Small intestine (tissue), 16 donors: ENCODE measurements around the gene ATG16L1. TPM values are rescaled to one million over a fixed set of nuclear protein-coding genes. Genes with fewer than 3 reads are reported as not detected.

ENCODE experiments used
- DNase-seq, 2 donors: peaks; one replicate each; pipeline versions ENCODE4 v3.0.0 to v3.0.0-alpha.2; 2013
- FAIRE-seq: peaks from 2 replicates; lab custom pipeline; 2012; peaks lifted over from hg19 to GRCh38; lab: Jason Lieb, UNC
- H3K27ac ChIP-seq, 3 donors: one replicate each; pipeline ENCODE4 v1.5.1; 2013; ENCODE audit warnings: low read length in 2 of 3, mild to moderate bottlenecking in 2 of 3, control low read depth in 1 of 3, inconsistent platforms in 1 of 3, low read depth in 1 of 3, moderate library complexity in 1 of 3
- H3K27me3 ChIP-seq, 3 donors: one replicate each; pipeline ENCODE4 v1.6.1; 2013; ENCODE audit warnings: low read length in 3 of 3, inconsistent platforms in 1 of 3; ENCODE audit not compliant: control insufficient read depth in 3 of 3, insufficient read depth in 3 of 3
- H3K36me3 ChIP-seq, 3 donors: one replicate each; pipeline ENCODE4 v1.6.1; 2013; ENCODE audit warnings: low read length in 3 of 3, inconsistent platforms in 1 of 3, low read depth in 1 of 3, mild to moderate bottlenecking in 1 of 3, moderate library complexity in 1 of 3; ENCODE audit not compliant: control insufficient read depth in 3 of 3, insufficient read depth in 2 of 3
- H3K4me1 ChIP-seq, 3 donors: one replicate each; pipeline ENCODE4 v1.6.1; 2013; ENCODE audit warnings: low read length in 2 of 3, inconsistent platforms in 1 of 3, low read depth in 1 of 3, mild to moderate bottlenecking in 1 of 3, moderate library complexity in 1 of 3; ENCODE audit not compliant: control insufficient read depth in 3 of 3, insufficient read depth in 2 of 3
- H3K4me3 ChIP-seq, 3 donors: one replicate each; pipeline ENCODE4 v1.5.1; 2013; ENCODE audit warnings: low read length in 3 of 3, control low read depth in 1 of 3, inconsistent platforms in 1 of 3, low read depth in 1 of 3, mild to moderate bottlenecking in 1 of 3, moderate library complexity in 1 of 3
- H3K9me3 ChIP-seq, 2 donors: one replicate each; pipeline ENCODE4 v1.6.1; 2013; ENCODE audit warnings: low read depth in 1 of 2, low read length in 1 of 2; ENCODE audit not compliant: control insufficient read depth in 2 of 2, insufficient read depth in 1 of 2
- WGBS, 3 donors: extraction: QIAGEN DNeasy Blood & Tissue Kit; methylation state at CpG; one replicate each; pipeline ENCODE4 v1.1.7; 2013; 5-methylcytosine and 5-hydroxymethylcytosine counted together
- long read RNA-seq, 10 donors: transcript quantifications; one replicate each; lab custom pipeline, GENCODE V29; 2026
- polyA plus RNA-seq, 4 donors: library from polyadenylated mRNA; stranded (reverse) in 3 of 4; unstranded in 1 of 4; fragments of 200-250 nt in 3 of 4; fragments of 120-200 nt in 1 of 4; gene quantifications; one replicate each; pipeline versions ENCODE4 v1.2.1 to v1.2.3, GENCODE V29; 2013
- donor health status: healthy with polysubstance abuse.
- donor health status: control.
- donor health status: control.
- donor health status: Bipolar disorder and iron deficiency.
- donor health status: healthy.

The ATG16L1 gene
- 10 to 100 TPM; 14.6 to 21.4 (median 17.5) TPM for polyA plus RNA-seq
- long read RNA-seq, donor 1 = 0 reads
- long read RNA-seq, donor 2, partial matches to known transcripts = 0 of 1 reads
- long read RNA-seq, donor 2, other reads (novel, unspliced or antisense) = 0 of 1 reads
- long read RNA-seq, donor 3, partial matches to known transcripts = 0 of 1 reads
- long read RNA-seq, donor 3, other reads (novel, unspliced or antisense) = 0 of 1 reads
- long read RNA-seq, donor 4 = 0 reads
- long read RNA-seq, donor 5 = 0 reads
- long read RNA-seq, donor 6, partial matches to known transcripts = 0 of 2 reads
- long read RNA-seq, donor 6, other reads (novel, unspliced or antisense) = 0 of 2 reads
- long read RNA-seq, donor 7 = 0 reads
- long read RNA-seq, donor 8 = 0 reads
- long read RNA-seq, donor 9, partial matches to known transcripts = 5 of 6 reads
- long read RNA-seq, donor 9, other reads (novel, unspliced or antisense) = 0 of 6 reads
- long read RNA-seq, donor 10, partial matches to known transcripts = 0 of 1 reads
- long read RNA-seq, donor 10, other reads (novel, unspliced or antisense) = 0 of 1 reads

- Histone ChIP-seq H3K4me1 (peaks cover 2 to 11% (median 8%) of the 10 kb centered on the region in 3 donors), H3K9me3 (no peaks in the 10 kb centered on the region), H3K27me3 (no peaks in the 10 kb centered on the region), H3K36me3 (peaks cover 0 to 4% (median 0%) of the 10 kb centered on the region in 3 donors), H3K4me3 (peak within 1 kb of the TSS; percentile 94 to 98 (median 95)), H3K27ac (peak within 1 kb of the TSS; percentile 84 to 86 (median 86))
- FAIRE-seq = no peak
- DNase-seq = peak; percentile 96 to 99
- WGBS, 3 donors = 0% methylated on average over 64 to 75 of the region's 75 CpGs
Measured at GRCh38 chr2:233251306-233252116, at the start of gene ATG16L1. Gene ATG16L1, plus strand, starts transcription at chr2:233251673. Its CDS starts 155 bp downstream, at chr2:233251828.

- H3K9me3 ChIP-seq = peaks cover 0 to 17% of the 10 kb centered on the region in 2 donors
- peaks cover 0 to 3% (median 0%) of the 10 kb centered on the region in 3 donors for H3K27me3 ChIP-seq
- FAIRE-seq = no peak
- no peaks in the 10 kb centered on the region for H3K4me1 ChIP-seq
- 76 to 94% (median 93%) methylated on average over 5 of the region's 5 CpGs for WGBS, 3 donors
- H3K36me3 ChIP-seq = peaks cover 0 to 4% (median 0%) of the 10 kb centered on the region in 3 donors
- DNase-seq = no peak
- H3K27ac ChIP-seq = no peak overlapping the region
- no peak overlapping the region for H3K4me3 ChIP-seq
Measured at GRCh38 chr2:233202531-233202944, 48.9 kb upstream of the ATG16L1 start.

GRCh38 chr2:233203060-233203459 lies 48.4 kb upstream of the ATG16L1 start:
- H3K36me3 ChIP-seq = peaks cover 0 to 4% (median 0%) of the 10 kb centered on the region in 3 donors
- no peak overlapping the region for H3K27ac ChIP-seq
- H3K4me3 ChIP-seq = no peak overlapping the region
- WGBS, 3 donors = 95 to 98% (median 96%) methylated on average over 5 of the region's 5 CpGs
- H3K4me1 ChIP-seq = no peaks in the 10 kb centered on the region
- FAIRE-seq (no peak), DNase-seq (no peak)
- H3K27me3 ChIP-seq = peaks cover 0 to 3% (median 0%) of the 10 kb centered on the region in 3 donors
- peaks cover 0 to 17% of the 10 kb centered on the region in 2 donors for H3K9me3 ChIP-seq

DNA sequence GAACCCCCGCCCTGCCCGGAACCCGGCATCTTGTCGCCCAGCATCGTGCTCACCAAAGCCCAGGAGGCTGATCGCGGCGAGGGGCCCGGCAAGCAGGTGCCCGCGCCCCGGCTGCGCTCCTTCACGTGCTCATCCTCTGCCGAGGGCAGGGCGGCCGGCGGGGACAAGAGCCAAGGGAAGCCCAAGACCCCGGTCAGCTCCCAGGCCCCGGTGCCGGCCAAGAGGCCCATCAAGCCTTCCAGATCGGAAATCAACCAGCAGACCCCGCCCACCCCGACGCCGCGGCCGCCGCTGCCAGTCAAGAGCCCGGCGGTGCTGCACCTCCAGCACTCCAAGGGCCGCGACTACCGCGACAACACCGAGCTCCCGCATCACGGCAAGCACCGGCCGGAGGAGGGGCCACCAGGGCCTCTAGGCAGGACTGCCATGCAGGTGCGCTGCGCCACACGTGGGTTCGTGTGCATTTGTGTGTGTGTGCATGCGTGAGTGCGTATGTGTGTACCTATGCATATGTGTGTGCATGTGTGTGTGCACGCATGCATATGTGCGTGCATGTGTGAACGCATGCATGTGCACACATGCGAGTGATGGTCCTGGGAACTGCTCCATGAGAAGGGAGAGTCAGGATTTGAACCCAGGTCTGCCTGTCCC lies 47.1 kb upstream of the ATG16L1 start:
- DNase-seq (no peak), FAIRE-seq (no peak)
- no peaks in the 10 kb centered on the region for H3K4me1 ChIP-seq
- WGBS, 3 donors = 93 to 96% (median 95%) methylated on average over 39 to 50 of the region's 50 CpGs
- peaks cover 0 to 3% (median 0%) of the 10 kb centered on the region in 3 donors for H3K27me3 ChIP-seq
- H3K36me3 ChIP-seq = peaks cover 0 to 4% (median 0%) of the 10 kb centered on the region in 3 donors
- no peak overlapping the region for H3K4me3 ChIP-seq
- H3K27ac ChIP-seq = no peak overlapping the region
- H3K9me3 ChIP-seq = peaks cover 0 to 17% of the 10 kb centered on the region in 2 donors

DNA sequence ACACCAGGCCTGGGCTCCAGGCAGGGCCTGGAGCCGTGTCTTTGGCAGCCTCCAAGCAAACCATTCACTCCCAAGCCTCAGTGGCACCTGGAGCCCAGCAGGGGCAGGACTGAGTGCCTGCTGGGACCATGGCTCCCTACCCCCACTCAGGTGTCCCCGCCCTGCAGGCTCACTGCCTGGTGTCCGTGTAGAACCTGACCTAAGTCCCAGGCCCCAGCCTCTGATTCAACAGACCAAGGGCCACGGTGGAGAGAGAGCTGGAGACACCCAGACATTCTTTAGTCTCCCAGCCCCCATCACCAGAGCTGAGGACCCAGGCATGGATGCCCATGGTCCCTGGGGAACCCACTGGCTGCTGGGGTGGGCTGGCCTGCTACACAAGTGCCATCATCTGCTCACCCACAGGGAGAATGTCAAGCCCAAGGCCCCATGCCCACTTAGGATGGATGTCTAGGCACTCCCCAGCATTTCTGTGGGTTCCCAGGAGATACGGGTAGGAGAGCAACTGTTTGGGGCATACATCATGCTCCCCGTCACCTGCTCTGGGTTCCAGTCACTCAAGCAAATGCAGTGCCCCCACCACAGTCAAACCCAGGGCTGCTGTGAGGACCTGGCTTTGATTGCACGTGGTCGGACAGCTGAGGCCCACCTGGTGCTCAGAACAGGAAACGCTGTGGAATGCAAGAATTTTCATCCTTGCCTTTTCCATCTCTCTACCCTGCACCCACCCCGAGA lies 42.9 kb upstream of the ATG16L1 start:
- no peak overlapping the region for H3K27ac ChIP-seq
- no peak overlapping the region for H3K4me3 ChIP-seq
- DNase-seq (peak; percentile 46 to 82), FAIRE-seq (no peak)
- H3K27me3 ChIP-seq = no peaks in the 10 kb centered on the region
- WGBS, 3 donors = 71 to 73% (median 71%) methylated on average over 10 of the region's 10 CpGs
- peaks cover 0 to 4% (median 0%) of the 10 kb centered on the region in 3 donors for H3K36me3 ChIP-seq
- peaks cover 0 to 5% of the 10 kb centered on the region in 2 donors for H3K9me3 ChIP-seq
- peaks cover 0 to 3% (median 0%) of the 10 kb centered on the region in 3 donors for H3K4me1 ChIP-seq

DNA sequence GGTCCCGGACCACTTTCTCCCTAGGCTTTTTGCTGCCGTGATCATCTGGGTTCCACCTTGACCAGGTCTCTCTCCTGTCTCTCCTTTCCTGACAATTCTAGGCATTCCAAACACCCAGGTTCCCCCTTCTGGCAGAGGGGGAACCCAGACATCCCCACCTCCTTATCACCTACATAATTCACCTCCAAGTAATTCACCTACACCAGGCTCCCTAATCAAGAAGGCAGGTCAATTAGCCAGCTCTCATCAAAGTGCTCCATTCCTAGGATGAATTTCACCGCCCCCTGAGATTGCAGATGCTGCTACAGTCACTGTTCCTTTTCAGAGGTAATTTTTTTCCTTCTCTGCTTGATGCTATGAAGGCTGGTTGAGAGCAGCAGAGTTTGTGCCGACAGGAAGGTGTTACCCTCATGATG lies 42.3 kb upstream of the ATG16L1 start:
- H3K4me1 ChIP-seq = peaks cover 0 to 3% (median 0%) of the 10 kb centered on the region in 3 donors
- no peaks in the 10 kb centered on the region for H3K27me3 ChIP-seq
- FAIRE-seq (no peak), DNase-seq (no peak)
- peaks cover 0 to 4% (median 0%) of the 10 kb centered on the region in 3 donors for H3K36me3 ChIP-seq
- no peak overlapping the region for H3K4me3 ChIP-seq
- no peaks in the 10 kb centered on the region for H3K9me3 ChIP-seq
- 67 to 72% (median 69%) methylated on average over 4 of the region's 4 CpGs for WGBS, 3 donors
- H3K27ac ChIP-seq = no peak overlapping the region

GRCh38 chr2:233209533-233210171 lies 41.8 kb upstream of the ATG16L1 start:
- Histone ChIP-seq H3K36me3 (peaks cover 0 to 4% (median 0%) of the 10 kb centered on the region in 3 donors), H3K4me1 (peaks cover 0 to 3% (median 0%) of the 10 kb centered on the region in 3 donors), H3K27me3 (no peaks in the 10 kb centered on the region), H3K9me3 (no peaks in the 10 kb centered on the region), H3K4me3 (no peak overlapping the region), H3K27ac (no peak overlapping the region)
- 42 to 52% (median 47%) methylated on average over 10 of the region's 10 CpGs for WGBS, 3 donors
- FAIRE-seq (no peak), DNase-seq (no peak)
